Measurements from ENCODE around the gene EME2.
"Not testable (repeated sequence)": the region's sequence is repeated elsewhere in the genome, so short reads cannot be mapped to it uniquely, and the experiment has no call there.

The EME2 gene

DNA sequence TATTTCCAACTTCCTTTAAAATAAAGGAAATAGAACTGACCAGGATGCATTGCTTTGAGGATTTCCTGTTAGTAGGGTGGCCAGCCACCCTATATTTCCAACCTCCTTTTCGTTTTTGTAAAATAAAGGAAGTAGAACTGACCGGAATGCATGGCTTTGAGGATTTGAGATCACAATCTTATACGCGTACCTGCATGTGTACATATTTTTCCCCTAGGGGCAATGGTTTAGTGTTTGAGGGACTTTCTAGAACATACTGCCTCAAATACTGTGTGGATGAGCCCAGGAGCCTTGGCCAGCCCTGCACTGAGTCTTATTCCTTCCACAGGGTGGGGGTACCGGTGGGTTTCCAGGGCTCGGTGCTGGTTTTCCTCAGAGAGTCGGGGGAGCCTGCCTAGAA, 41.0 kb upstream of the EME2 start:
- no peak overlapping the region for H2BK5ac ChIP-seq (ENCODE audit: low read depth, low read length, poor library complexity)
- no peak overlapping the region for H2AK5ac ChIP-seq (ENCODE audit: low read length)
- no peak overlapping the region for H3K23ac ChIP-seq (ENCODE audit: low read length)
- no peak overlapping the region for H3K4me3 ChIP-seq (ENCODE audit: low read depth, low read length)
- no peak overlapping the region for H3K4me2 ChIP-seq (ENCODE audit: low read length)
- H3K79me2 ChIP-seq (ENCODE audit: control insufficient read depth, insufficient read depth, low read length, poor library complexity), result no peaks in the 10 kb centered on the region
- no peak overlapping the region for H2BK12ac ChIP-seq (ENCODE audit: low read length)
- peaks cover 56 to 66% of the 10 kb centered on the region in 2 experiments for H3K36me3 ChIP-seq (ENCODE audit: control insufficient read depth in 1 of 2, insufficient read depth in 2 of 2, low read length in 2 of 2)
- peaks cover 24% of the 10 kb centered on the region for H3K9me3 ChIP-seq (ENCODE audit: insufficient read depth, low read depth, low read length)
- no peak overlapping the region for H4K12ac ChIP-seq (ENCODE audit: low read depth, low read length)
- no peak overlapping the region for H4K91ac ChIP-seq (ENCODE audit: low read depth, low read length)
- H3K4ac ChIP-seq (ENCODE audit: low read depth, low read length), result no peak overlapping the region
- H3K18ac ChIP-seq (ENCODE audit: low read length), result no peak overlapping the region
- WGBS (ENCODE audit: extremely low coverage, insufficient coverage, insufficient read length), result no CpG with 5 or more reads among the region's 7 CpGs
- H4K8ac ChIP-seq (ENCODE audit: low read depth, low read length), result no peak overlapping the region
- no peak overlapping the region for H2BK120ac ChIP-seq (ENCODE audit: insufficient read depth, low read length, poor library complexity)
- DNase-seq, result peak; percentile 53 to 90
- H3K27me3 ChIP-seq (ENCODE audit: insufficient read depth, low read length), result no peaks in the 10 kb centered on the region
- no peak overlapping the region for H2AFZ ChIP-seq (ENCODE audit: insufficient read depth, low read length, poor library complexity)
- no peak overlapping the region for H3K14ac ChIP-seq (ENCODE audit: low read length)
- H3K9ac ChIP-seq (ENCODE audit: low read length), result no peak overlapping the region
- no peaks in the 10 kb centered on the region for H3K4me1 ChIP-seq (ENCODE audit: control insufficient read depth in 1 of 2, insufficient read depth in 2 of 2, low read length in 2 of 2)
- H3K27ac ChIP-seq (ENCODE audit: low read depth, low read length), result no peak overlapping the region
- no peaks in the 10 kb centered on the region for H3K79me1 ChIP-seq (ENCODE audit: low read length)

DNA sequence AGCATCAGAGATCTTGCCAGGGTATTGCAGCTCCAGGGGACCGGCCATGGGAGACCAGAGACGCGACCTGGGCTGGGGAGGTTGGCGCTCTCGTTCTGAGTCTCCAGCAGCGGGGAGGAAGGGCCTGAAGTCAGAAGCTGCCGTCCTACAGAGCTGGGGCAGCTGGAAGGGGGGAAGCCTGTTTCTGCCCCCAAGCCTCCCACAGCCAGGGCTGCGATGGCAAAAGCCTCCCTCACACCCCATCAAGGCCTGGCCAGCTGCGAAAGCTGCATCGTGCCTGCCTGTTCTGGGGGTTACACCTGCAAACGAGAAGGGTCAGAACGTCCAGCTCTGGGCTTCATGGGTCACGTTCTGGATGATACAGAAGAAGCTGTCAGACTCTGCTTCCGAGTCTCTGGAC, 40.5 kb upstream of the EME2 start:
- Histone ChIP-seq H3K9me3 (ENCODE audit: insufficient read depth, low read depth, low read length) (peaks cover 28% of the 10 kb centered on the region), H3K27me3 (ENCODE audit: insufficient read depth, low read length) (no peaks in the 10 kb centered on the region), H2BK5ac (ENCODE audit: low read depth, low read length, poor library complexity) (no peak overlapping the region), H3K4ac (ENCODE audit: low read depth, low read length) (no peak overlapping the region), H4K12ac (ENCODE audit: low read depth, low read length) (no peak overlapping the region), H3K9ac (ENCODE audit: low read length) (no peak overlapping the region), H3K4me3 (ENCODE audit: low read depth, low read length) (no peak overlapping the region), H3K18ac (ENCODE audit: low read length) (no peak overlapping the region), H2BK12ac (ENCODE audit: low read length) (no peak overlapping the region), H4K91ac (ENCODE audit: low read depth, low read length) (no peak overlapping the region), H3K79me2 (ENCODE audit: control insufficient read depth, insufficient read depth, low read length, poor library complexity) (no peaks in the 10 kb centered on the region), H4K8ac (ENCODE audit: low read depth, low read length) (no peak overlapping the region), H3K4me2 (ENCODE audit: low read length) (no peak overlapping the region), H3K23ac (ENCODE audit: low read length) (no peak overlapping the region), H3K36me3 (ENCODE audit: control insufficient read depth in 1 of 2, insufficient read depth in 2 of 2, low read length in 2 of 2) (peaks cover 56 to 62% of the 10 kb centered on the region in 2 experiments), H3K79me1 (ENCODE audit: low read length) (no peaks in the 10 kb centered on the region), H3K14ac (ENCODE audit: low read length) (no peak overlapping the region), H3K4me1 (ENCODE audit: control insufficient read depth in 1 of 2, insufficient read depth in 2 of 2, low read length in 2 of 2) (no peaks in the 10 kb centered on the region), H2AK5ac (ENCODE audit: low read length) (no peak overlapping the region), H3K27ac (ENCODE audit: low read depth, low read length) (no peak overlapping the region), H2AFZ (ENCODE audit: insufficient read depth, low read length, poor library complexity) (no peak overlapping the region), H2BK120ac (ENCODE audit: insufficient read depth, low read length, poor library complexity) (no peak overlapping the region)
- WGBS (ENCODE audit: extremely low coverage, insufficient coverage, insufficient read length), result no CpG with 5 or more reads among the region's 14 CpGs
- no peak for DNase-seq

DNA sequence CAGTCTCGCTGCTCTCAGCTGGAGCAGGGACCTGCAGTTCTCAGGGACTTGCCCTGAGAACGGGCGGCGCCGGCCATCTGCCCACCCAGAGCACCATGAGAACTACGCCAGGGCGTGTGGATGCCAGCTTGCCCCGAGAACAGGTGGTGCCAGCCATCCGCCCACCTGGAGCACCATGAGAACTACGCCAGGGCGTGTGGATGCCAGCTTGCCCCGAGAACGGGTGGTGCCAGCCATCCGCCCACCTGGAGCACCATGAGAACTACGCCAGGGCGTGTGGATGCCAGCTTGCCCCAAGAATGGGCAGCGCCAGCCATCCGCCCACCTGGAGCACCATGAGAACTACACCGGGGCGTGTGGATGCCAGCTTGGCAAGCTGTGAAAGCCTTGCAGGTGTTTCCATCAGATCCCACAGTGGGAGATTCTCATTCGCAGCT, 40.0 kb upstream of the EME2 start:
- H4K91ac ChIP-seq (ENCODE audit: low read depth, low read length); H3K4me3 ChIP-seq (ENCODE audit: low read depth, low read length); H3K4me1 ChIP-seq (ENCODE audit: control insufficient read depth in 1 of 2, insufficient read depth in 2 of 2, low read length in 2 of 2); H3K79me2 ChIP-seq (ENCODE audit: control insufficient read depth, insufficient read depth, low read length, poor library complexity); H3K79me1 ChIP-seq (ENCODE audit: low read length); H3K18ac ChIP-seq (ENCODE audit: low read length); H3K27me3 ChIP-seq (ENCODE audit: insufficient read depth, low read length); H4K12ac ChIP-seq (ENCODE audit: low read depth, low read length); H3K23ac ChIP-seq (ENCODE audit: low read length); H2BK120ac ChIP-seq (ENCODE audit: insufficient read depth, low read length, poor library complexity); H3K4ac ChIP-seq (ENCODE audit: low read depth, low read length); H2BK12ac ChIP-seq (ENCODE audit: low read length); H4K8ac ChIP-seq (ENCODE audit: low read depth, low read length); DNase-seq; H2BK5ac ChIP-seq (ENCODE audit: low read depth, low read length, poor library complexity); H3K14ac ChIP-seq (ENCODE audit: low read length); H3K27ac ChIP-seq (ENCODE audit: low read depth, low read length); H3K4me2 ChIP-seq (ENCODE audit: low read length); H2AFZ ChIP-seq (ENCODE audit: insufficient read depth, low read length, poor library complexity); H2AK5ac ChIP-seq (ENCODE audit: low read length); H3K9ac ChIP-seq (ENCODE audit: low read length): not testable (repeated sequence)
- H3K36me3 ChIP-seq (ENCODE audit: control insufficient read depth in 1 of 2, insufficient read depth in 2 of 2, low read length in 2 of 2), result peaks cover 52 to 57% of the 10 kb centered on the region in 2 experiments
- WGBS (ENCODE audit: extremely low coverage, insufficient coverage, insufficient read length), result no CpG with 5 or more reads among the region's 21 CpGs
- peaks cover 33% of the 10 kb centered on the region for H3K9me3 ChIP-seq (ENCODE audit: insufficient read depth, low read depth, low read length)

DNA sequence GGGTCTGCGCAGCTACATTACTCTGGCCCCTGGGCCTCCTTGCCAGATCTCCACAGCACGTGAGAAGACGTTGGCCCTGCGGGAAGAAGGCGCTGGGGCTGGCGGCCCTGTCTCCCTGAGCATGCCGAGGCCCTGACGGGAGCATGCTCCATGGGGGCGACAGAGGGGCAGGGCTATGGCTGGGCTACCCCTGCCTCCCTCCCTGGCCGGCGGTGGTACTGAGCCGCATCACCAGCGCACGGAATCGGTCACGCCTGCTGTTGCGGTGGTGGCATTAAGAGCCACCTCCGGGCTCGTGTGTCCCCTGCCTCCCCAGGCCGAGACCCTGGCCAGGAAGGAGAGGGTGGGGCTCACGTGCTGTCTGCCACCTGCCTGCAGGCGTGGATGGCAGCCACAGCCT, 38.5 kb upstream of the EME2 start:
- Histone ChIP-seq H2BK12ac (ENCODE audit: low read length) (no peak overlapping the region), H3K9me3 (ENCODE audit: insufficient read depth, low read depth, low read length) (peaks cover 44% of the 10 kb centered on the region), H2BK120ac (ENCODE audit: insufficient read depth, low read length, poor library complexity) (no peak overlapping the region), H3K79me1 (ENCODE audit: low read length) (no peaks in the 10 kb centered on the region), H3K4me3 (ENCODE audit: low read depth, low read length) (no peak overlapping the region), H3K4ac (ENCODE audit: low read depth, low read length) (no peak overlapping the region), H3K18ac (ENCODE audit: low read length) (no peak overlapping the region), H4K12ac (ENCODE audit: low read depth, low read length) (no peak overlapping the region), H3K4me1 (ENCODE audit: control insufficient read depth in 1 of 2, insufficient read depth in 2 of 2, low read length in 2 of 2) (no peaks in the 10 kb centered on the region), H4K91ac (ENCODE audit: low read depth, low read length) (no peak overlapping the region), H3K27ac (ENCODE audit: low read depth, low read length) (no peak overlapping the region), H3K9ac (ENCODE audit: low read length) (no peak overlapping the region), H4K8ac (ENCODE audit: low read depth, low read length) (no peak overlapping the region), H3K23ac (ENCODE audit: low read length) (no peak overlapping the region), H3K27me3 (ENCODE audit: insufficient read depth, low read length) (no peaks in the 10 kb centered on the region), H3K14ac (ENCODE audit: low read length) (no peak overlapping the region), H3K79me2 (ENCODE audit: control insufficient read depth, insufficient read depth, low read length, poor library complexity) (no peaks in the 10 kb centered on the region), H2BK5ac (ENCODE audit: low read depth, low read length, poor library complexity) (no peak overlapping the region), H3K4me2 (ENCODE audit: low read length) (no peak overlapping the region), H3K36me3 (ENCODE audit: control insufficient read depth in 1 of 2, insufficient read depth in 2 of 2, low read length in 2 of 2) (peaks cover 39 to 45% of the 10 kb centered on the region in 2 experiments), H2AK5ac (ENCODE audit: low read length) (no peak overlapping the region), H2AFZ (ENCODE audit: insufficient read depth, low read length, poor library complexity) (no peak overlapping the region)
- DNase-seq, result no peak
- WGBS (ENCODE audit: extremely low coverage, insufficient coverage, insufficient read length), result no CpG with 5 or more reads among the region's 22 CpGs

Measured in trophoblast cell (in vitro differentiated cells and primary cell).